ENCODE measurements around the gene PRR15. TPM values are rescaled to one million over a fixed set of nuclear protein-coding genes. Genes with fewer than 3 reads are reported as not detected.

Gene PRR15
- total and polyA plus RNA-seq, 2 experiments from 2014 or later, result 9.6 to 17.4 TPM

GRCh38 chr7:29539471-29539870, 24.2 kb upstream of the PRR15 start (continued):
- TF ChIP-seq, protein P1, sequence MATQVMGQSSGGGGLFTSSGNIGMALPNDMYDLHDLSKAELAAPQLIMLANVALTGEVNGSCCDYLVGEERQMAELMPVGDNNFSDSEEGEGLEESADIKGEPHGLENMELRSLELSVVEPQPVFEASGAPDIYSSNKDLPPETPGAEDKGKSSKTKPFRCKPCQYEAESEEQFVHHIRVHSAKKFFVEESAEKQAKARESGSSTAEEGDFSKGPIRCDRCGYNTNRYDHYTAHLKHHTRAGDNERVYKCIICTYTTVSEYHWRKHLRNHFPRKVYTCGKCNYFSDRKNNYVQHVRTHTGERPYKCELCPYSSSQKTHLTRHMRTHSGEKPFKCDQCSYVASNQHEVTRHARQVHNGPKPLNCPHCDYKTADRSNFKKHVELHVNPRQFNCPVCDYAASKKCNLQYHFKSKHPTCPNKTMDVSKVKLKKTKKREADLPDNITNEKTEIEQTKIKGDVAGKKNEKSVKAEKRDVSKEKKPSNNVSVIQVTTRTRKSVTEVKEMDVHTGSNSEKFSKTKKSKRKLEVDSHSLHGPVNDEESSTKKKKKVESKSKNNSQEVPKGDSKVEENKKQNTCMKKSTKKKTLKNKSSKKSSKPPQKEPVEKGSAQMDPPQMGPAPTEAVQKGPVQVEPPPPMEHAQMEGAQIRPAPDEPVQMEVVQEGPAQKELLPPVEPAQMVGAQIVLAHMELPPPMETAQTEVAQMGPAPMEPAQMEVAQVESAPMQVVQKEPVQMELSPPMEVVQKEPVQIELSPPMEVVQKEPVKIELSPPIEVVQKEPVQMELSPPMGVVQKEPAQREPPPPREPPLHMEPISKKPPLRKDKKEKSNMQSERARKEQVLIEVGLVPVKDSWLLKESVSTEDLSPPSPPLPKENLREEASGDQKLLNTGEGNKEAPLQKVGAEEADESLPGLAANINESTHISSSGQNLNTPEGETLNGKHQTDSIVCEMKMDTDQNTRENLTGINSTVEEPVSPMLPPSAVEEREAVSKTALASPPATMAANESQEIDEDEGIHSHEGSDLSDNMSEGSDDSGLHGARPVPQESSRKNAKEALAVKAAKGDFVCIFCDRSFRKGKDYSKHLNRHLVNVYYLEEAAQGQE (IDR thresholded peaks at IDR 0.05; ENCODE audit: unreplicated experiment), result no peak
- TF ChIP-seq STAT1 (IDR thresholded peaks at IDR 0.05; ENCODE audit: unreplicated experiment), result no peak
- no peak for TF ChIP-seq JUNB (IDR thresholded peaks at IDR 0.05; ENCODE audit: unreplicated experiment)
- no peak for TF ChIP-seq EZH2 (IDR thresholded peaks at IDR 0.05; ENCODE audit: low read depth, unreplicated experiment)
- TF ChIP-seq ZNF331 (CRISPR knock-in tag; IDR thresholded peaks at IDR 0.05; ENCODE audit: low read depth), result no peak

DNA sequence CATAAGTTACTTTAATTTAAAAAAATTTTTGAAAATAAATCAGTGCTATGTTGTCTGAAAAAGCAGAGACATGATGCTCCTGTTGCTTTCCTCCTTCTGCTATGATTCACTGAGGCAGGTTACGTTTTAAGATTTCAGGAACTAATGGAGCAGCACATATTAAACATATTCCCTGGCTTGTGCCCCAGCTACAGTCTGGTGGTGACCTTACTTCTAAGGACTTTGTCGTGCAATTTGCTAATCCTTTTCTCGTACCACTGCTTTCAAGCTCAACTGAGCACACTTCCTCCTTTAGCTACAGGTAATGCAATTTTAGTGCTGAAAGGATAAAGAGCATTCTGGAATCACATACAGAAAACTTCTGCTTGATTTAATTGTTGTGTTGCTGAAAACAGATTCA, 16.2 kb upstream of the PRR15 start:
- TF ChIP-seq, protein P2, sequence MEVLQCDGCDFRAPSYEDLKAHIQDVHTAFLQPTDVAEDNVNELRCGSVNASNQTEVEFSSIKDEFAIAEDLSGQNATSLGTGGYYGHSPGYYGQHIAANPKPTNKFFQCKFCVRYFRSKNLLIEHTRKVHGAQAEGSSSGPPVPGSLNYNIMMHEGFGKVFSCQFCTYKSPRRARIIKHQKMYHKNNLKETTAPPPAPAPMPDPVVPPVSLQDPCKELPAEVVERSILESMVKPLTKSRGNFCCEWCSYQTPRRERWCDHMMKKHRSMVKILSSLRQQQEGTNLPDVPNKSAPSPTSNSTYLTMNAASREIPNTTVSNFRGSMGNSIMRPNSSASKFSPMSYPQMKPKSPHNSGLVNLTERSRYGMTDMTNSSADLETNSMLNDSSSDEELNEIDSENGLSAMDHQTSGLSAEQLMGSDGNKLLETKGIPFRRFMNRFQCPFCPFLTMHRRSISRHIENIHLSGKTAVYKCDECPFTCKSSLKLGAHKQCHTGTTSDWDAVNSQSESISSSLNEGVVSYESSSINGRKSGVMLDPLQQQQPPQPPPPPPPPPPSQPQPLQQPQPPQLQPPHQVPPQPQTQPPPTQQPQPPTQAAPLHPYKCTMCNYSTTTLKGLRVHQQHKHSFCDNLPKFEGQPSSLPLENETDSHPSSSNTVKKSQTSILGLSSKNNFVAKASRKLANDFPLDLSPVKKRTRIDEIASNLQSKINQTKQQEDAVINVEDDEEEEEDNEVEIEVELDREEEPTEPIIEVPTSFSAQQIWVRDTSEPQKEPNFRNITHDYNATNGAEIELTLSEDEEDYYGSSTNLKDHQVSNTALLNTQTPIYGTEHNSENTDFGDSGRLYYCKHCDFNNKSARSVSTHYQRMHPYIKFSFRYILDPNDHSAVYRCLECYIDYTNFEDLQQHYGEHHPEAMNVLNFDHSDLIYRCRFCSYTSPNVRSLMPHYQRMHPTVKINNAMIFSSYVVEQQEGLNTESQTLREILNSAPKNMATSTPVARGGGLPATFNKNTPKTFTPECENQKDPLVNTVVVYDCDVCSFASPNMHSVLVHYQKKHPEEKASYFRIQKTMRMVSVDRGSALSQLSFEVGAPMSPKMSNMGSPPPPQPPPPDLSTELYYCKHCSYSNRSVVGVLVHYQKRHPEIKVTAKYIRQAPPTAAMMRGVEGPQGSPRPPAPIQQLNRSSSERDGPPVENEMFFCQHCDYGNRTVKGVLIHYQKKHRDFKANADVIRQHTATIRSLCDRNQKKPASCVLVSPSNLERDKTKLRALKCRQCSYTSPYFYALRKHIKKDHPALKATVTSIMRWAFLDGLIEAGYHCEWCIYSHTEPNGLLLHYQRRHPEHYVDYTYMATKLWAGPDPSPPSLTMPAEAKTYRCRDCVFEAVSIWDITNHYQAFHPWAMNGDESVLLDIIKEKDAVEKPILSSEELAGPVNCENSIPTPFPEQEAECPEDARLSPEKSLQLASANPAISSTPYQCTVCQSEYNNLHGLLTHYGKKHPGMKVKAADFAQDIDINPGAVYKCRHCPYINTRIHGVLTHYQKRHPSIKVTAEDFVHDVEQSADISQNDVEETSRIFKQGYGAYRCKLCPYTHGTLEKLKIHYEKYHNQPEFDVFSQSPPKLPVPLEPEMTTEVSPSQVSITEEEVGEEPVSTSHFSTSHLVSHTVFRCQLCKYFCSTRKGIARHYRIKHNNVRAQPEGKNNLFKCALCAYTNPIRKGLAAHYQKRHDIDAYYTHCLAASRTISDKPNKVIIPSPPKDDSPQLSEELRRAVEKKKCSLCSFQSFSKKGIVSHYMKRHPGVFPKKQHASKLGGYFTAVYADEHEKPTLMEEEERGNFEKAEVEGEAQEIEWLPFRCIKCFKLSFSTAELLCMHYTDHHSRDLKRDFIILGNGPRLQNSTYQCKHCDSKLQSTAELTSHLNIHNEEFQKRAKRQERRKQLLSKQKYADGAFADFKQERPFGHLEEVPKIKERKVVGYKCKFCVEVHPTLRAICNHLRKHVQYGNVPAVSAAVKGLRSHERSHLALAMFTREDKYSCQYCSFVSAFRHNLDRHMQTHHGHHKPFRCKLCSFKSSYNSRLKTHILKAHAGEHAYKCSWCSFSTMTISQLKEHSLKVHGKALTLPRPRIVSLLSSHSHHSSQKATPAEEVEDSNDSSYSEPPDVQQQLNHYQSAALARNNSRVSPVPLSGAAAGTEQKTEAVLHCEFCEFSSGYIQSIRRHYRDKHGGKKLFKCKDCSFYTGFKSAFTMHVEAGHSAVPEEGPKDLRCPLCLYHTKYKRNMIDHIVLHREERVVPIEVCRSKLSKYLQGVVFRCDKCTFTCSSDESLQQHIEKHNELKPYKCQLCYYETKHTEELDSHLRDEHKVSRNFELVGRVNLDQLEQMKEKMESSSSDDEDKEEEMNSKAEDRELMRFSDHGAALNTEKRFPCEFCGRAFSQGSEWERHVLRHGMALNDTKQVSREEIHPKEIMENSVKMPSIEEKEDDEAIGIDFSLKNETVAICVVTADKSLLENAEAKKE (CRISPR knock-in tag; IDR thresholded peaks at IDR 0.05), result no peak
- TF ChIP-seq POLR2AphosphoS5 (IDR thresholded peaks at IDR 0.05; ENCODE audit: low read depth), result no peak
- no peak for TF ChIP-seq EZH2 (IDR thresholded peaks at IDR 0.05; ENCODE audit: low read depth, unreplicated experiment)
- no peak for TF ChIP-seq EZH2phosphoT487 (IDR thresholded peaks at IDR 0.05; ENCODE audit: unreplicated experiment)
- no peak for TF ChIP-seq STAT1 (IDR thresholded peaks at IDR 0.05; ENCODE audit: unreplicated experiment)
- no peak for TF ChIP-seq CTCF (conservative IDR thresholded peaks at IDR 0.05; ENCODE audit: low read depth in 2 of 2)
- TF ChIP-seq CREB1 (CRISPR knock-in tag; IDR thresholded peaks at IDR 0.05; ENCODE audit: low read depth), result no peak
- Histone ChIP-seq H3K27ac (ENCODE audit: low read depth) (no peak overlapping the region), H3K4me1 (ENCODE audit: insufficient read depth) (no peaks in the 10 kb centered on the region; the same call in 1 of the 2 replicates), H3K36me3 (ENCODE audit: insufficient read depth) (no peaks in the 10 kb centered on the region), H3K4me3 (no peak overlapping the region), H3K4me2 (no peak overlapping the region), H2AFZ (no peak overlapping the region), H4K20me1 (replicated peaks; ENCODE audit: insufficient read depth) (no peaks in the 10 kb centered on the region), H3K9me2 (ENCODE audit: insufficient read depth) (no peaks in the 10 kb centered on the region), H3K27me3 (ENCODE audit: insufficient read depth) (no peaks in the 10 kb centered on the region), H3F3A (replicated peaks; ENCODE audit: low read depth) (no peaks in the 10 kb centered on the region), H3K79me2 (replicated peaks; ENCODE audit: insufficient read depth) (no peaks in the 10 kb centered on the region)
- Mint-ChIP-seq H3K27ac (no peak overlapping the region), H3K36me3 (ENCODE audit: low read depth) (peaks cover 8% of the 10 kb centered on the region; the same call in 2 of the 3 replicates), H3K4me1 (peaks cover 8% of the 10 kb centered on the region; the same call in 2 of the 3 replicates), H3K4me3 (no peak overlapping the region), H3K27me3 (ENCODE audit: insufficient read depth, low read depth, poor library complexity) (no peaks in the 10 kb centered on the region), H3K9me3 (peaks cover 7% of the 10 kb centered on the region)
- ATAC-seq (no peak), DNase-seq (ENCODE audit: low spot score) (no peak)

Measured in GM23338 (cell line).